ENCODE data around the gene FGF4. TPM values are rescaled to one million over a fixed set of nuclear protein-coding genes. Genes with fewer than 3 reads are reported as not detected.

The FGF4 gene
- total RNA-seq, 1 donor from 2014 or later, result not detected

GRCh38 chr11:69807106-69807815, 32.1 kb upstream of the FGF4 start:
- DNase-seq (ENCODE audit: low read depth in 2 of 2), result no peak

- no peak for DNase-seq (ENCODE audit: low read depth in 2 of 2)
Measured at GRCh38 chr11:69804769-69805508, 29.8 kb upstream of the FGF4 start.

- DNase-seq (ENCODE audit: low read depth in 2 of 2), result no peak
Measured at GRCh38 chr11:69803604-69804218, 28.6 kb upstream of the FGF4 start.

- no peak for DNase-seq (ENCODE audit: low read depth in 2 of 2)
Measured at GRCh38 chr11:69803022-69803421, 27.9 kb upstream of the FGF4 start.

- DNase-seq (ENCODE audit: low read depth in 2 of 2), result no peak
Measured at GRCh38 chr11:69802590-69802989, 27.4 kb upstream of the FGF4 start.

- peak; percentile 7 to 29 for DNase-seq (ENCODE audit: low read depth in 2 of 2)
Measured at GRCh38 chr11:69801513-69802335, 26.6 kb upstream of the FGF4 start.

GRCh38 chr11:69800278-69800677, 25.1 kb upstream of the FGF4 start:
- DNase-seq (ENCODE audit: low read depth in 2 of 2), result no peak

GRCh38 chr11:69799582-69799981, 24.4 kb upstream of the FGF4 start:
- DNase-seq (ENCODE audit: low read depth in 2 of 2), result peak in 1 of 2 donors; percentile 32

- DNase-seq (ENCODE audit: low read depth in 2 of 2), result no peak
Measured at GRCh38 chr11:69799097-69799496, 24.0 kb upstream of the FGF4 start.

GRCh38 chr11:69797737-69798528, 22.8 kb upstream of the FGF4 start:
- DNase-seq (ENCODE audit: low read depth in 2 of 2), result no peak

GRCh38 chr11:69797156-69797555, 22.0 kb upstream of the FGF4 start:
- no peak for DNase-seq (ENCODE audit: low read depth in 2 of 2)

GRCh38 chr11:69796063-69796462, 20.9 kb upstream of the FGF4 start:
- no peak for DNase-seq (ENCODE audit: low read depth in 2 of 2)

GRCh38 chr11:69791276-69792180, 16.4 kb upstream of the FGF4 start:
- DNase-seq (ENCODE audit: low read depth in 2 of 2), result no peak

GRCh38 chr11:69788956-69789355, 13.8 kb upstream of the FGF4 start:
- no peak for DNase-seq (ENCODE audit: low read depth in 2 of 2)

- DNase-seq (ENCODE audit: low read depth in 2 of 2), result no peak
Measured at GRCh38 chr11:69787906-69788305, 12.8 kb upstream of the FGF4 start.

GRCh38 chr11:69787457-69787856, 12.3 kb upstream of the FGF4 start:
- no peak for DNase-seq (ENCODE audit: low read depth in 2 of 2)

- DNase-seq (ENCODE audit: low read depth in 2 of 2), result no peak
Measured at GRCh38 chr11:69781241-69781640, 6.1 kb upstream of the FGF4 start.

- DNase-seq (ENCODE audit: low read depth in 2 of 2), result no peak
Measured at GRCh38 chr11:69778373-69778772, 3.2 kb upstream of the FGF4 start.

GRCh38 chr11:69774354-69775162, 583 bp downstream of the FGF4 start:
- no peak for DNase-seq (ENCODE audit: low read depth in 2 of 2)
